MM.1S (cell line): ENCODE results near the gene AQP3.
A peak's percentile ranks its signal among the peaks of the same experiment; 100 is the strongest.
"Not testable (repeated sequence)": the region's sequence is repeated elsewhere in the genome, so short reads cannot be mapped to it uniquely, and the experiment has no call there.

Experiments used
- DNase-seq: peaks from one replicate; pipeline ENCODE4 v3.0.0-alpha.2; 2015
- H2AFZ ChIP-seq: fragments of 300-600 bp; sonication (generic); 2 replicates; pipeline ENCODE4 v1.6.0; 2016; ENCODE audit warnings: antibody characterized with exemption, low read length
- H3F3A ChIP-seq: fragments of 300-600 bp; sonication (generic); 2 replicates; pipeline ENCODE4 v1.6.1; 2016; ENCODE audit warnings: mild to moderate bottlenecking, antibody characterized with exemption, low read length, moderate library complexity, mixed read lengths; ENCODE audit not compliant: insufficient read depth
- H3K27ac ChIP-seq: fragments of 300-600 bp; sonication (generic); 2 replicates; pipeline ENCODE4 v1.5.1; 2016; ENCODE audit warnings: mild to moderate bottlenecking, low read length
- H3K27me3 ChIP-seq: fragments of 300-600 bp; sonication (generic); replicated peaks from 2 replicates; pipeline ENCODE4 v1.6.0; 2016; ENCODE audit warnings: low read length; ENCODE audit not compliant: insufficient read depth
- H3K36me3 ChIP-seq: fragments of 300-600 bp; sonication (generic); replicated peaks from 2 replicates; pipeline ENCODE4 v1.6.1; 2016; ENCODE audit warnings: mild to moderate bottlenecking, low read length, mixed read lengths; ENCODE audit not compliant: insufficient read depth
- H3K4me1 ChIP-seq: fragments of 300-600 bp; sonication (generic); 2 replicates; pipeline ENCODE4 v1.6.1; 2016; ENCODE audit warnings: low read length, mixed read lengths
- H3K4me2 ChIP-seq: fragments of 300-600 bp; sonication (generic); 2 replicates; pipeline ENCODE4 v1.6.0; 2016; ENCODE audit warnings: low read depth, low read length
- H3K4me3 ChIP-seq: fragments of 300-600 bp; sonication (generic); 2 replicates; pipeline ENCODE4 v1.5.1; 2016; ENCODE audit warnings: low read length, mixed read lengths
- H3K79me2 ChIP-seq: fragments of 300-600 bp; sonication (generic); 2 replicates; pipeline ENCODE4 v1.6.1; 2016; ENCODE audit warnings: mixed run types, low read length, mixed read lengths
- H3K9ac ChIP-seq: fragments of 300-600 bp; sonication (generic); 2 replicates; pipeline ENCODE4 v1.6.1; 2016; ENCODE audit warnings: low read length, mixed read lengths
- H3K9me2 ChIP-seq: fragments of 300-600 bp; sonication (generic); replicated peaks from 2 replicates; pipeline ENCODE4 v1.6.1; 2016; ENCODE audit warnings: mild to moderate bottlenecking, low read length, mixed read lengths; ENCODE audit not compliant: insufficient read depth
- H3K9me3 ChIP-seq: fragments of 300-600 bp; sonication (generic); replicated peaks from 2 replicates; pipeline ENCODE4 v1.6.1; 2016; ENCODE audit warnings: mild to moderate bottlenecking, low read length, mixed read lengths; ENCODE audit not compliant: insufficient read depth
- H4K20me1 ChIP-seq: fragments of 300-600 bp; sonication (generic); 2 replicates; pipeline ENCODE4 v1.6.1; 2016; ENCODE audit warnings: mild to moderate bottlenecking, low read length, moderate library complexity, mixed read lengths; ENCODE audit not compliant: insufficient read depth
- CTCF ChIP-seq: fragments of 300-600 bp; sonication (generic); IDR thresholded peaks from 2 replicates; pipeline ENCODE4 v1.5.1; 2016; ENCODE audit warnings: antibody characterized with exemption, low read length, mixed read lengths
- EZH2 ChIP-seq: fragments of 300-600 bp; sonication (generic); optimal IDR thresholded peaks from 2 replicates; pipeline ENCODE3; 2017; ENCODE audit warnings: low read depth, mild to moderate bottlenecking, antibody characterized with exemption, low read length, mixed read lengths
- EZH2phosphoT487 ChIP-seq: fragments of 300-600 bp; sonication (generic); IDR thresholded peaks from 2 replicates; pipeline ENCODE4 v1.6.1; 2018; ENCODE audit warnings: antibody characterized with exemption, low read length

Gene AQP3

GRCh38 chr9:33446946-33447798 is at the start of gene AQP3:
Gene AQP3, minus strand, starts transcription at chr9:33447593. Its CDS starts 63 bp downstream, at chr9:33447530.
- Histone ChIP-seq H3K79me2 (peaks cover 48% of the 10 kb centered on the region), H3K27me3 (no peaks in the 10 kb centered on the region), H3K9me3 (no peaks in the 10 kb centered on the region), H3K9me2 (no peaks in the 10 kb centered on the region), H3K4me3 (peak within 1 kb of the TSS; percentile 92), H3K9ac (peak within 1 kb of the TSS; percentile 84), H3K27ac (peak within 1 kb of the TSS; percentile 93), H2AFZ (peak within 1 kb of the TSS; percentile 84), H3K4me1 (peaks cover 17% of the 10 kb centered on the region), H3K36me3 (peaks cover 4% of the 10 kb centered on the region), H4K20me1 (no peaks in the 10 kb centered on the region), H3K4me2 (peak within 1 kb of the TSS; percentile 96), H3F3A (peaks cover 18% of the 10 kb centered on the region)
- peak; percentile 52 for TF ChIP-seq CTCF
- TF ChIP-seq EZH2, result no peak
- peak; percentile 83 for DNase-seq

GRCh38 chr9:33493819-33494218 is 46.4 kb upstream of the AQP3 start:
- not testable (repeated sequence) for H3K9me3 ChIP-seq, DNase-seq, H2AFZ ChIP-seq, H3K36me3 ChIP-seq, H3K79me2 ChIP-seq, H3K27ac ChIP-seq, H3K9ac ChIP-seq, H3K9me2 ChIP-seq, H3K4me3 ChIP-seq, H4K20me1 ChIP-seq, H3K27me3 ChIP-seq, H3F3A ChIP-seq, H3K4me2 ChIP-seq, H3K4me1 ChIP-seq

- H3K9me3 ChIP-seq, result no peaks in the 10 kb centered on the region
- no peaks in the 10 kb centered on the region for H3K36me3 ChIP-seq
- H3K4me1 ChIP-seq, result no peaks in the 10 kb centered on the region
- no peak overlapping the region for H2AFZ ChIP-seq
- no peak for DNase-seq
- H3K4me2 ChIP-seq, result no peak overlapping the region
- no peaks in the 10 kb centered on the region for H3K79me2 ChIP-seq
- TF ChIP-seq EZH2phosphoT487 (no peak), EZH2 (no peak), CTCF (no peak)
- H3K9me2 ChIP-seq, result no peaks in the 10 kb centered on the region
- H4K20me1 ChIP-seq, result no peaks in the 10 kb centered on the region
- no peak overlapping the region for H3K4me3 ChIP-seq
- H3K9ac ChIP-seq, result no peak overlapping the region
- no peaks in the 10 kb centered on the region for H3K27me3 ChIP-seq
- H3K27ac ChIP-seq, result no peak overlapping the region
- H3F3A ChIP-seq, result no peaks in the 10 kb centered on the region
Observed at GRCh38 chr9:33489066-33489465, 41.7 kb upstream of the AQP3 start.

GRCh38 chr9:33485312-33485711 is 37.9 kb upstream of the AQP3 start:
- not testable (repeated sequence) for H2AFZ ChIP-seq, H3K4me3 ChIP-seq, H3K27ac ChIP-seq, H3K4me1 ChIP-seq, H3K9me2 ChIP-seq, H4K20me1 ChIP-seq, H3K79me2 ChIP-seq, H3K9me3 ChIP-seq, H3K27me3 ChIP-seq, H3K9ac ChIP-seq, DNase-seq, H3K36me3 ChIP-seq, H3F3A ChIP-seq, H3K4me2 ChIP-seq
